GM12875 (cell line): ENCODE results near the gene NXF1.
A peak's percentile ranks its signal among the peaks of the same experiment; 100 is the strongest.
"Not testable (repeated sequence)": the region's sequence is repeated elsewhere in the genome, so short reads cannot be mapped to it uniquely, and the experiment has no call there.

ENCODE experiments used
- H3K4me3 ChIP-seq: one replicate; pipeline ENCODE4 v1.5.1; 2011; ENCODE audit warnings: low read depth, low read length, control low read depth
- CTCF ChIP-seq: IDR thresholded peaks from 2 replicates; pipeline ENCODE4 v1.5.1; 2011; ENCODE audit warnings: low read depth, mild to moderate bottlenecking, control low read depth, inconsistent platforms, low read length, moderate library complexity, borderline replicate concordance; ENCODE audit not compliant: insufficient read depth

Gene NXF1

GRCh38 chr11:62830904-62831519 is 25.8 kb upstream of the NXF1 start:
- no peak for TF ChIP-seq CTCF
- peak overlapping the region; percentile 68 for H3K4me3 ChIP-seq

- H3K4me3 ChIP-seq: not testable (repeated sequence)
These were observed 22.9 kb upstream of the NXF1 start for GRCh38 chr11:62828130-62828529.

- no peak for TF ChIP-seq CTCF
- no peak overlapping the region for H3K4me3 ChIP-seq
These were observed 18.4 kb upstream of the NXF1 start for GRCh38 chr11:62823677-62824076.

GRCh38 chr11:62817129-62817528 is 11.9 kb upstream of the NXF1 start:
- no peak overlapping the region for H3K4me3 ChIP-seq
- no peak for TF ChIP-seq CTCF

GRCh38 chr11:62816557-62816956 is 11.3 kb upstream of the NXF1 start:
- no peak overlapping the region for H3K4me3 ChIP-seq
- no peak for TF ChIP-seq CTCF

GRCh38 chr11:62811659-62812058 is 6.4 kb upstream of the NXF1 start:
- no peak overlapping the region for H3K4me3 ChIP-seq
- TF ChIP-seq CTCF: no peak

GRCh38 chr11:62810748-62811147 is 5.5 kb upstream of the NXF1 start:
- no peak overlapping the region for H3K4me3 ChIP-seq
- TF ChIP-seq CTCF: no peak

- no peak overlapping the region for H3K4me3 ChIP-seq
- no peak for TF ChIP-seq CTCF
These were observed 1.4 kb upstream of the NXF1 start for GRCh38 chr11:62806611-62807121.
